Esophagus muscularis mucosa (tissue), 4 donors: ENCODE data around the gene CDK5RAP2. TPM values are rescaled to one million over a fixed set of nuclear protein-coding genes. Genes with fewer than 3 reads are reported as not detected.

Experiments used
- DNase-seq: peaks from one replicate; pipeline ENCODE4 v3.0.0-alpha.2; 2017; ENCODE audit errors: extremely low spot score
- H3K27ac ChIP-seq, 4 donors: fragments of 200-600 bp; sonication (generic); replicated peaks in 1 of 4; 1 replicate in 3 of 4; 2 replicates in 1 of 4; pipeline ENCODE4 v1.5.1; 2016 to 2019; ENCODE audit warnings: mild to moderate bottlenecking in 1 of 4
- H3K27me3 ChIP-seq, 4 donors: fragments of 200-600 bp; sonication (generic); one replicate each; pipeline versions ENCODE4 v1.5.1 to v1.6.0; 2016 to 2019
- H3K36me3 ChIP-seq, 4 donors: fragments of 200-600 bp; sonication (generic); one replicate each; pipeline ENCODE4 v1.5.1; 2016 to 2019
- H3K4me1 ChIP-seq, 4 donors: fragments of 200-600 bp; sonication (generic); one replicate each; pipeline ENCODE4 v1.5.1; 2016 to 2019
- H3K4me3 ChIP-seq, 4 donors: fragments of 200-600 bp; sonication (generic); 1 replicate in 2 of 4; 2 replicates in 2 of 4; pipeline ENCODE4 v1.5.1; 2016 to 2019; ENCODE audit warnings: mild to moderate bottlenecking in 4 of 4, moderate library complexity in 1 of 4
- H3K9me3 ChIP-seq, 4 donors: fragments of 200-600 bp; sonication (generic); 1 replicate in 3 of 4; 2 replicates in 1 of 4; pipeline ENCODE4 v1.5.1; 2016 to 2019
- EP300 ChIP-seq: sonication (generic); formaldehyde crosslinking; IDR thresholded peaks from one replicate; pipeline ENCODE4 v1.6.1; 2017; ENCODE audit warnings: antibody characterized with exemption
- POLR2A ChIP-seq: fragments of 450-650 bp; IDR thresholded peaks from one replicate; pipeline ENCODE4 v1.6.1; 2017; ENCODE audit warnings: antibody characterized with exemption, moderate library complexity, mild to moderate bottlenecking, low read depth
- POLR2AphosphoS5 ChIP-seq, 2 donors: sonication (generic); formaldehyde crosslinking; IDR thresholded peaks; one replicate each; pipeline ENCODE4 v1.6.1; 2017; ENCODE audit warnings: antibody characterized with exemption in 2 of 2
- WGBS: methylation state at CpG from one replicate; pipeline ENCODE4 v1.1.5; 2018; 5-methylcytosine and 5-hydroxymethylcytosine counted together
- intact Hi-C: fragments of 100-400 bp; cut with DNase I; formaldehyde crosslinking; loops from one replicate; pipeline ENCODE4 v1.15.1; 2023
- total RNA-seq, 4 donors: library from RNA; depleted of rRNA; stranded (reverse); fragments of >200 nt; gene quantifications; one replicate each; pipeline versions ENCODE4 v1.1.0 to v1.2.1, GENCODE V29; 2016
- TF ChIP-seq, protein P1 (sequence below), 3 experiments: fragments of 200-600 bp in 2 of 3; fragments of 450-650 bp in 1 of 3; sonication (generic) in 2 of 3; IDR thresholded peaks; one replicate each; pipeline ENCODE4 v1.5.1; 2017 to 2019; ENCODE audit warnings: antibody characterized with exemption in 3 of 3, mild to moderate bottlenecking in 2 of 3, moderate library complexity in 1 of 3

The CDK5RAP2 gene
- total RNA-seq, 4 donors from 2014 or later: 34.6 to 38.6 (median 36.7) TPM

DNA sequence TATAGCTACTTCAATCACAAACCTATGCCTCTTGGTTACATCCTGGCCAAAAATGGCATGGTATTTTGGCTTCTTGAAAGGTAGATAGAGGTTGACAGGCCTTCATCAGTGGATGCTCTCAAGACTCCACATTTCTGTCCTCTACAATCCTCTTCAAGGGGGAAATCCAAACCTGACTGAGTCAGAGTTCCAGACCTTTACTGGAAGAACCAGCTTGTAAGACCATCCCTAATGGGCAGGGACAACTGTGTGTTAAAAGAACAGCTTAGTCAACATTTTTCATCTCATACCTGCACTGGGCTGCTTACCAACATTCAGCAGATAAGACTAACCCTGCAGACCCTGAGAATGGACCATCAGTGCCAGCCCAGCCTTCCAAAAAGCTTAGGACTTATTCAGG lies 155.7 kb downstream of the CDK5RAP2 start:
- intact Hi-C loops: no loop called here
- no peaks in the 10 kb centered on the region for H3K9me3 ChIP-seq
- peaks cover 11 to 34% (median 23%) of the 10 kb centered on the region in 4 donors for H3K36me3 ChIP-seq
- H3K27me3 ChIP-seq: no peaks in the 10 kb centered on the region
- TF ChIP-seq EP300: no peak
- no peak for TF ChIP-seq POLR2AphosphoS5 (IDR thresholded peaks at IDR 0.05)
- TF ChIP-seq, protein P1, sequence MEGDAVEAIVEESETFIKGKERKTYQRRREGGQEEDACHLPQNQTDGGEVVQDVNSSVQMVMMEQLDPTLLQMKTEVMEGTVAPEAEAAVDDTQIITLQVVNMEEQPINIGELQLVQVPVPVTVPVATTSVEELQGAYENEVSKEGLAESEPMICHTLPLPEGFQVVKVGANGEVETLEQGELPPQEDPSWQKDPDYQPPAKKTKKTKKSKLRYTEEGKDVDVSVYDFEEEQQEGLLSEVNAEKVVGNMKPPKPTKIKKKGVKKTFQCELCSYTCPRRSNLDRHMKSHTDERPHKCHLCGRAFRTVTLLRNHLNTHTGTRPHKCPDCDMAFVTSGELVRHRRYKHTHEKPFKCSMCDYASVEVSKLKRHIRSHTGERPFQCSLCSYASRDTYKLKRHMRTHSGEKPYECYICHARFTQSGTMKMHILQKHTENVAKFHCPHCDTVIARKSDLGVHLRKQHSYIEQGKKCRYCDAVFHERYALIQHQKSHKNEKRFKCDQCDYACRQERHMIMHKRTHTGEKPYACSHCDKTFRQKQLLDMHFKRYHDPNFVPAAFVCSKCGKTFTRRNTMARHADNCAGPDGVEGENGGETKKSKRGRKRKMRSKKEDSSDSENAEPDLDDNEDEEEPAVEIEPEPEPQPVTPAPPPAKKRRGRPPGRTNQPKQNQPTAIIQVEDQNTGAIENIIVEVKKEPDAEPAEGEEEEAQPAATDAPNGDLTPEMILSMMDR (IDR thresholded peaks at IDR 0.05): no peak
- no peak for TF ChIP-seq POLR2A
- no peak overlapping the region for H3K4me3 ChIP-seq
- DNase-seq: no peak
- H3K27ac ChIP-seq: no peak overlapping the region
- H3K4me1 ChIP-seq: no peaks in the 10 kb centered on the region

DNA sequence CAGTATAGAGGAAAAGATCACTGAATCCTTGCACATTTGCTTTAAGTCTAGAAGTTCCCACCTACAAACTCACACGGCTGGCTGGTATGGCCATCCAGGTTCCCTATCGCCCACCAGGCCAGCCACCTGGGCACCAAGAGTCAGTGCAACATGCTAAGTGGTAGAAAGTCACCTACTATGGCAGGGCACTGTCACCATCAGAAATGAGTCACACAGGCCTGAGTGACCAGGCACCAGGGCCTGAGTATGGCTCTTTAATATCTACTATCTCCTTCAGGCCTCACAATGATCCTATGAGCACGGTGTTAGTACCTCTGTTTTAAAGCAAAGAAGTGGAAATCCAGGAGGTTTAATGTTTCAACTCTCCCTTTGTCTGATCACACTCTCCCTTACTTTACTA lies 156.2 kb downstream of the CDK5RAP2 start:
- H3K4me3 ChIP-seq: no peak overlapping the region
- no peaks in the 10 kb centered on the region for H3K27me3 ChIP-seq
- no peaks in the 10 kb centered on the region for H3K9me3 ChIP-seq
- DNase-seq: no peak
- 94% methylated on average over 3 of the region's 3 CpGs for WGBS
- intact Hi-C loops: no loop called here
- peaks cover 11 to 38% (median 27%) of the 10 kb centered on the region in 4 donors for H3K36me3 ChIP-seq
- H3K4me1 ChIP-seq: no peaks in the 10 kb centered on the region
- TF ChIP-seq POLR2A: no peak
- no peak for TF ChIP-seq POLR2AphosphoS5 (IDR thresholded peaks at IDR 0.05)
- no peak for TF ChIP-seq EP300
- TF ChIP-seq, protein P1 (IDR thresholded peaks at IDR 0.05): no peak
- H3K27ac ChIP-seq: no peak overlapping the region

DNA sequence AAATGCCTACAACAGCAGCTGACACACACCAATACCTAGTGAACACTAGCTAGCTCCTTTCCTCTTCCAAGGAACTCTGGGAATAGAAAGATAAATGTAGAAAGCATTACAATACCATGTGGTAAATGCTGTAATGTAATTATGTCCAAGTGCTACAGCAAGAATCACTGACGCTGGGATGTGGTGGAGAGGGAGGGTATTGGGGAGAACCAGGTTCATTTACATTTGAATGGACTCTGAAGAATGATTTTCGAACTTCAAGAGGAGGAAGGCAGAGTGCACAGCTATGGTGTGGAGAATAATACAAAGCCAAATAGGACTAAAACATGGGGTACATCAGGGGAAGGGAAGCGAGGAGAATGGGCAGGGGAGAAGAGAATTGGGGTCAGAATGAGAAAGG lies 158.0 kb downstream of the CDK5RAP2 start:
- Histone ChIP-seq H3K27ac (no peak overlapping the region), H3K4me1 (peaks cover 0 to 6% (median 4%) of the 10 kb centered on the region in 4 donors), H3K27me3 (no peaks in the 10 kb centered on the region), H3K9me3 (no peaks in the 10 kb centered on the region), H3K4me3 (no peak overlapping the region), H3K36me3 (peaks cover 11 to 51% (median 35%) of the 10 kb centered on the region in 4 donors)
- WGBS: 90% methylated on average over 3 of the region's 3 CpGs
- TF ChIP-seq EP300: no peak
- no peak for TF ChIP-seq POLR2A
- no peak for TF ChIP-seq POLR2AphosphoS5 (IDR thresholded peaks at IDR 0.05)
- intact Hi-C loops: no loop called here
- no peak for DNase-seq

DNA sequence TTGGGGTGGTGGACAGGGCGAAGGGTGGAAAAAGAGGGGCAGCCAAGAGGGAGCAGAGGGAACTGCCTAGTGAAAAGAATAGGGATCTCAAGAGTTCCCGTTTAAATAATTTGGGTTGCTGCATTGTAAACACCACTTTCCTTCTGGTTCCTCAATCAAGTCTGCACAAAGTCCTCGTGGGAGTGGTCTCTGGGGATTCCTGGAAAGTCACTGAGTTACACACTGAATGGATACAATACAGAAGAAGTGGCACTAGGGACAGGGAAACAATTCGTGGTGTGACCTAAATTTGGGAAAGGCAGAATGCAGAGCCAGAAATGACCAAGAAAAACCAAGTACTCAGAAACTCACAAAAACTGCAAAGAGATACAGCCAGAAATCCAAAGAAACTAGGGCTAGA lies 161.7 kb downstream of the CDK5RAP2 start:
- Histone ChIP-seq H3K27me3 (no peaks in the 10 kb centered on the region), H3K9me3 (no peaks in the 10 kb centered on the region), H3K36me3 (peaks cover 7 to 68% (median 33%) of the 10 kb centered on the region in 4 donors), H3K4me1 (peaks cover 0 to 10% (median 7%) of the 10 kb centered on the region in 4 donors), H3K4me3 (no peak overlapping the region), H3K27ac (no peak overlapping the region)
- 85% methylated on average over 4 of the region's 4 CpGs for WGBS
- TF ChIP-seq POLR2A (no peak), EP300 (no peak), POLR2AphosphoS5 (IDR thresholded peaks at IDR 0.05) (no peak)
- TF ChIP-seq, protein P1 (IDR thresholded peaks at IDR 0.05): no peak
- intact Hi-C loops: no loop called here
- no peak for DNase-seq

DNA sequence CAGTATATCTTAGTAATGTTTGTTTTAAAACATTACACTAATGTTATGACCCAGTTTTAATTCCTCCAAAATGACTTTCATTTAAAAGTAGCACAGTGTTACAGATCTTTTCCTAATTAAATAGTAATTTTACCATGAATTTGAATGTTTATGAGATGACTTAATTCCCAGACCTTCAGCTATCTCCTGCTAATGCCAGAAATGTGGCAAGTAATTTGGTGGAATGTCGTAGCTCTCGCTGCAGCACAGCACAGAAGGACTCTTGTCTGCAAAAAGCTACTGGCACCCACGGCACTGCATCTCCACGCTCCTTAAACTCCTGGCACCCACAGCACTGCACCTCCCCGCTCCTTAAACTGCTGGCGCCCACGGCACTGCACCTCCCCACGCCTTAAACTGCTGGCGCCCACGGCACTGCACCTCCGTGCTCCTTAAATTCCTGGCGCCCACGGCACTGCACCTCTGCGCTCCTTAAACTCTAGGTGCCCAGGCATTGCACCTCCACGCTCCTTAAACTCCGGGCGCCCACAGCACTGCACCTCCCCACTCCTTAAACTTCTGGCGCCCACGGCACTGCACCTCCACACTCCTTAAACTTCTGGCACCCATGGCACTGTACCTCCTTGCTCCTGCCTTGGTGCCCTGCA lies 163.1 kb downstream of the CDK5RAP2 start:
- Histone ChIP-seq H3K27ac (no peak overlapping the region), H3K4me3 (no peak overlapping the region), H3K9me3 (no peaks in the 10 kb centered on the region), H3K27me3 (no peaks in the 10 kb centered on the region), H3K4me1 (peaks cover 12 to 23% (median 20%) of the 10 kb centered on the region in 4 donors), H3K36me3 (peaks cover 7 to 60% (median 32%) of the 10 kb centered on the region in 4 donors)
- TF ChIP-seq, protein P1 (IDR thresholded peaks at IDR 0.05): no peak
- TF ChIP-seq EP300: no peak
- no peak for TF ChIP-seq POLR2A
- no peak for TF ChIP-seq POLR2AphosphoS5 (IDR thresholded peaks at IDR 0.05)
- intact Hi-C loops: no loop called here
- 72% methylated on average over 19 of the region's 19 CpGs for WGBS
- DNase-seq: no peak
